Activated B cell treated with CpG ODN at 0.5 μM for 24 hours (primary cell): ENCODE measurements around the gene TEX51. TPM values are rescaled to one million over a fixed set of nuclear protein-coding genes. Genes with fewer than 3 reads are reported as not detected.

ENCODE experiments used
- ATAC-seq: fragments of 200-7000 bp; cut with Tn5 transposase; one replicate; pipeline ENCODE4 v1.10.0; 2021; ENCODE audit warnings: low read depth, mild to moderate bottlenecking, moderate library complexity
- CTCF ChIA-PET: fragments of 350-600 bp; sonication (Branson Sonifier 250); formaldehyde crosslinking; loops from one replicate; lab custom pipeline; 2021; ENCODE audit warnings: antibody characterized with exemption; lab: Charles Lee
- POLR2A ChIA-PET: fragments of 350-600 bp; sonication (Branson Sonifier 250); formaldehyde crosslinking; loops from one replicate; lab custom pipeline; 2021; ENCODE audit warnings: antibody characterized with exemption; lab: Charles Lee
- DNase-seq: peaks from one replicate; pipeline ENCODE4 v3.0.0; 2022
- H3K27ac Mint-ChIP-seq: one replicate; pipeline ENCODE4 v1.8.0; 2020; ENCODE audit warnings: mixed read lengths
- H3K27me3 Mint-ChIP-seq: one replicate; pipeline ENCODE4 v1.8.0; 2021; ENCODE audit warnings: mixed read lengths
- H3K36me3 Mint-ChIP-seq: one replicate; pipeline ENCODE4 v1.8.0; 2021; ENCODE audit warnings: low read depth, mixed read lengths
- H3K4me1 Mint-ChIP-seq: one replicate; pipeline ENCODE4 v1.8.0; 2021; ENCODE audit warnings: mixed read lengths
- H3K4me3 Mint-ChIP-seq: one replicate; pipeline ENCODE4 v1.8.0; 2020; ENCODE audit warnings: mild to moderate bottlenecking, mixed read lengths
- H3K9me3 Mint-ChIP-seq: one replicate; pipeline ENCODE4 v1.8.0; 2020; ENCODE audit warnings: mixed read lengths
- CTCF ChIP-seq: fragments of 200-600 bp; IDR thresholded peaks from one replicate; pipeline ENCODE4 v1.8.0; 2022; ENCODE audit warnings: antibody characterized with exemption, mild to moderate bottlenecking
- intact Hi-C: fragments of 100-400 bp; cut with micrococcal nuclease; formaldehyde crosslinking; loops from one replicate; pipeline ENCODE4 v1.15.1; 2024
- total RNA-seq: library from RNA; stranded (reverse); gene quantifications from 2 replicates; pipeline ENCODE4 v1.2.3, GENCODE V29; 2022

Gene TEX51
- total RNA-seq, 1 donor from 2014 or later = not detected

GRCh38 chr2:126906781-126907180 lies 8.1 kb downstream of the TEX51 start:
- no peak for TF ChIP-seq CTCF
- intact Hi-C loops = no loop called here
- H3K27me3 Mint-ChIP-seq = peaks cover 8% of the 10 kb centered on the region
- peaks cover 6% of the 10 kb centered on the region for H3K9me3 Mint-ChIP-seq
- POLR2A ChIA-PET = no interaction called here
- H3K36me3 Mint-ChIP-seq = no peaks in the 10 kb centered on the region
- DNase-seq (no peak), ATAC-seq (no peak)
- no peak overlapping the region for H3K4me3 Mint-ChIP-seq
- peaks cover 18% of the 10 kb centered on the region for H3K4me1 Mint-ChIP-seq
- H3K27ac Mint-ChIP-seq = no peak overlapping the region
- CTCF ChIA-PET = no interaction called here

- H3K27ac Mint-ChIP-seq = no peak overlapping the region
- no peak for TF ChIP-seq CTCF
- POLR2A ChIA-PET = no interaction called here
These were observed 9.0 kb downstream of the TEX51 start for GRCh38 chr2:126907671-126908070.

GRCh38 chr2:126908721-126909177 lies 10.1 kb downstream of the TEX51 start:
- TF ChIP-seq CTCF = no peak
- CTCF ChIA-PET = no interaction called here
- H3K27me3 Mint-ChIP-seq = peaks cover 4% of the 10 kb centered on the region
- H3K36me3 Mint-ChIP-seq = no peaks in the 10 kb centered on the region
- intact Hi-C loops = no loop called here
- DNase-seq (no peak), ATAC-seq (no peak)
- H3K9me3 Mint-ChIP-seq = peaks cover 4% of the 10 kb centered on the region
- H3K4me3 Mint-ChIP-seq = no peak overlapping the region
- no peak overlapping the region for H3K27ac Mint-ChIP-seq
- POLR2A ChIA-PET = no interaction called here
- H3K4me1 Mint-ChIP-seq = peaks cover 18% of the 10 kb centered on the region

More at GRCh38 chr2:126907671-126908070, 9.0 kb downstream of the TEX51 start:
- CTCF ChIA-PET = no interaction called here
- intact Hi-C loops = no loop called here
- H3K9me3 Mint-ChIP-seq = peaks cover 6% of the 10 kb centered on the region
- peaks cover 18% of the 10 kb centered on the region for H3K4me1 Mint-ChIP-seq
- no peak for DNase-seq
- H3K4me3 Mint-ChIP-seq = no peak overlapping the region
- H3K36me3 Mint-ChIP-seq = no peaks in the 10 kb centered on the region
- ATAC-seq = no peak
- peaks cover 5% of the 10 kb centered on the region for H3K27me3 Mint-ChIP-seq

- H3K9me3 Mint-ChIP-seq = no peaks in the 10 kb centered on the region
- no peak overlapping the region for H3K27ac Mint-ChIP-seq
- intact Hi-C loops = no loop called here
- ATAC-seq (no peak), DNase-seq (no peak)
- no peak overlapping the region for H3K4me3 Mint-ChIP-seq
- ChIA-PET POLR2A (no interaction called here), CTCF (no interaction called here)
- TF ChIP-seq CTCF = no peak
- peaks cover 18% of the 10 kb centered on the region for H3K4me1 Mint-ChIP-seq
- H3K36me3 Mint-ChIP-seq = no peaks in the 10 kb centered on the region
- no peaks in the 10 kb centered on the region for H3K27me3 Mint-ChIP-seq
These were observed 10.7 kb downstream of the TEX51 start for GRCh38 chr2:126909366-126909765.

- POLR2A ChIA-PET = no interaction called here
- no peaks in the 10 kb centered on the region for H3K27me3 Mint-ChIP-seq
- intact Hi-C loops = no loop called here
- ATAC-seq (no peak), DNase-seq (no peak)
- H3K4me3 Mint-ChIP-seq = no peak overlapping the region
- H3K9me3 Mint-ChIP-seq = no peaks in the 10 kb centered on the region
- peaks cover 15% of the 10 kb centered on the region for H3K4me1 Mint-ChIP-seq
- H3K36me3 Mint-ChIP-seq = no peaks in the 10 kb centered on the region
- CTCF ChIA-PET = no interaction called here
- TF ChIP-seq CTCF = no peak
- H3K27ac Mint-ChIP-seq = no peak overlapping the region
These were observed 11.1 kb downstream of the TEX51 start for GRCh38 chr2:126909781-126910180.
